Measurements from ENCODE around the gene FKBP5. TPM values are rescaled to one million over a fixed set of nuclear protein-coding genes. Genes with fewer than 3 reads are reported as not detected.

Gene FKBP5
- total RNA-seq, 1 experiment from 2014 or later, result 14.3 TPM

GRCh38 chr6:35669451-35670045, 19.2 kb downstream of the FKBP5 start:
- DNase-seq, result no peak
- Mint-ChIP-seq H3K4me1 (ENCODE audit: low read depth, unreplicated experiment) (no peaks in the 10 kb centered on the region), H3K4me3 (ENCODE audit: low read depth, unreplicated experiment) (no peak overlapping the region), H3K27ac (ENCODE audit: unreplicated experiment) (no peak overlapping the region), H3K27me3 (ENCODE audit: unreplicated experiment) (no peaks in the 10 kb centered on the region), H3K36me3 (ENCODE audit: insufficient read depth, unreplicated experiment) (no peaks in the 10 kb centered on the region), H3K9me3 (ENCODE audit: low read depth, unreplicated experiment) (no peaks in the 10 kb centered on the region)
- intact Hi-C loops (cut with micrococcal nuclease; ENCODE audit: unreplicated experiment), result no loop called here
- no peak for TF ChIP-seq CTCF (IDR thresholded peaks at IDR 0.05; ENCODE audit: unreplicated experiment)
- CTCF ChIA-PET, result interaction anchor here (0.6 to 1.0 kb wide), 2 partner anchors 14 to 58 kb away, joined by 3 to 8 read pairs; no protein-coding TSS in a partner anchor
- no TSS peak for BruUV-seq (replicated peaks)

- TF ChIP-seq CTCF (IDR thresholded peaks at IDR 0.05; ENCODE audit: unreplicated experiment), result no peak
- no peak overlapping the region for H3K4me3 Mint-ChIP-seq (ENCODE audit: low read depth, unreplicated experiment)
- H3K27me3 Mint-ChIP-seq (ENCODE audit: unreplicated experiment), result no peaks in the 10 kb centered on the region
- H3K36me3 Mint-ChIP-seq (ENCODE audit: insufficient read depth, unreplicated experiment), result no peaks in the 10 kb centered on the region
- H3K9me3 Mint-ChIP-seq (ENCODE audit: low read depth, unreplicated experiment), result no peaks in the 10 kb centered on the region
- CTCF ChIA-PET, result interaction anchor here (1.0 kb wide), 1 partner anchor 59 kb away, joined by 3 read pairs; no protein-coding TSS in a partner anchor
- no TSS peak for BruUV-seq (replicated peaks)
- no peak for DNase-seq
- intact Hi-C loops (cut with micrococcal nuclease; ENCODE audit: unreplicated experiment), result no loop called here
- H3K27ac Mint-ChIP-seq (ENCODE audit: unreplicated experiment), result no peak overlapping the region
- H3K4me1 Mint-ChIP-seq (ENCODE audit: low read depth, unreplicated experiment), result no peaks in the 10 kb centered on the region
These were observed 19.8 kb downstream of the FKBP5 start for GRCh38 chr6:35668744-35669450.

- Mint-ChIP-seq H3K36me3 (ENCODE audit: insufficient read depth, unreplicated experiment) (no peaks in the 10 kb centered on the region), H3K9me3 (ENCODE audit: low read depth, unreplicated experiment) (no peaks in the 10 kb centered on the region), H3K27ac (ENCODE audit: unreplicated experiment) (no peak overlapping the region), H3K4me1 (ENCODE audit: low read depth, unreplicated experiment) (no peaks in the 10 kb centered on the region), H3K4me3 (ENCODE audit: low read depth, unreplicated experiment) (no peak overlapping the region), H3K27me3 (ENCODE audit: unreplicated experiment) (no peaks in the 10 kb centered on the region)
- DNase-seq, result no peak
- TF ChIP-seq CTCF (IDR thresholded peaks at IDR 0.05; ENCODE audit: unreplicated experiment), result no peak
- intact Hi-C loops (cut with micrococcal nuclease; ENCODE audit: unreplicated experiment), result no loop called here
- CTCF ChIA-PET, result no interaction called here
- BruUV-seq (replicated peaks), result no TSS peak
These were observed 20.6 kb downstream of the FKBP5 start for GRCh38 chr6:35668096-35668495.

- no peak for DNase-seq
- intact Hi-C loops (cut with micrococcal nuclease; ENCODE audit: unreplicated experiment), result no loop called here
- CTCF ChIA-PET, result interaction anchor here (0.7 kb wide), 3 partner anchors 19 to 1804 kb away, joined by 3 to 6 read pairs (median 4); no protein-coding TSS in a partner anchor
- no peak for TF ChIP-seq CTCF (IDR thresholded peaks at IDR 0.05; ENCODE audit: unreplicated experiment)
- Mint-ChIP-seq H3K4me1 (ENCODE audit: low read depth, unreplicated experiment) (no peaks in the 10 kb centered on the region), H3K27me3 (ENCODE audit: unreplicated experiment) (no peaks in the 10 kb centered on the region), H3K36me3 (ENCODE audit: insufficient read depth, unreplicated experiment) (no peaks in the 10 kb centered on the region), H3K4me3 (ENCODE audit: low read depth, unreplicated experiment) (no peak overlapping the region), H3K27ac (ENCODE audit: unreplicated experiment) (no peak overlapping the region), H3K9me3 (ENCODE audit: low read depth, unreplicated experiment) (no peaks in the 10 kb centered on the region)
- BruUV-seq (replicated peaks), result no TSS peak
These were observed 23.1 kb downstream of the FKBP5 start for GRCh38 chr6:35665573-35665972.
